HG02571 (cell line): Measurements from ENCODE around the gene LAG3.
A peak's percentile ranks its signal among the peaks of the same experiment; 100 is the strongest.

ENCODE experiments used
- ATAC-seq: cut with Tn5 transposase; IDR thresholded peaks from one replicate; pipeline ENCODE4 v1.9.1; 2021; ENCODE audit warnings: mild to moderate bottlenecking, moderate library complexity; ENCODE audit not compliant: unreplicated experiment

LAG3 gene

DNA sequence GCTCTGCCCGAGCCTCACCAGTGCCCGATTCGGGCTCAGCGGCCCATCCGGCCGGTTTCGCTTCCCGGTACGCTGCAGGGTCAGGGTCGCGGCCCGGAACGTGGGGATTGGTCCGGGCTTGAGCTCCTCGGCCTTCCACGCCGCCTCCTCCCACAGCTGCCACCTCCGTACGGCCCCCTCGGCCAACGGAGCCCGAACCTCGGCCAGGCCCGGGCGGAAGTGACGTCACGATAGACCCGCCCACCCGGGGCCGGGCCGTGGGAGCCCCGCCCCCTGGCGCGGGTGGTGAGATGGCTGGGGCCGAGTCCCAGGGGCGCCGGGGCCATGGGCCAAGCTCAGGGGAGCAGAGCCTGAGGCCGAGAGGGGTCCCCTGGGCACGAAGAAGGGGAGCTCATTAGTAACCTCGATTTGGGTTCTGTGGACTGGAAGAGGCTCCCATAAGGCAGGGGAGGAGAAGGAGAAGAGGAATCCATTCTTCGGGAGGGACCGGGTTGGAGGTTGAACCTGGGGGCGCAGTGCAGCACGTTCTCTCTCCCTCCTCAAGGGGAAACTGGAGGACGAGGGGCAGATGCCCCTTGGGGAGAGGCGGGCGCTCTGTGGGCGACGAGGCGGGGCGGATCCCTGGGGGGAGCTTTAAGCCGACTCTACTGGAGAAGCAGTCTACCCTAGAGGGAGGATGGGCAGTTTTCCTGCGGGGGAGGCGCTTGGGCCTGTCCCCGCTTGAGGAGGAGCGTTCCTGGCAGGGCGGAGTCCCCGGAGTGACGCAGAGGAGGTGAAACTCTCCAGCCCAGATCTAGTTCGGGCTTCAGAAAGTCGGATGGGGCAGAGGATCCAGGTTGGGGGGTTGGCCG, 19.2 kb upstream of the LAG3 start, which contains the start of gene MLF2:
MLF2 (minus strand) TSS at position 221 of the 851 bp plus-strand sequence. CDS start 807 bp downstream, outside the sequence.
- peak; percentile 92 for ATAC-seq

DNA sequence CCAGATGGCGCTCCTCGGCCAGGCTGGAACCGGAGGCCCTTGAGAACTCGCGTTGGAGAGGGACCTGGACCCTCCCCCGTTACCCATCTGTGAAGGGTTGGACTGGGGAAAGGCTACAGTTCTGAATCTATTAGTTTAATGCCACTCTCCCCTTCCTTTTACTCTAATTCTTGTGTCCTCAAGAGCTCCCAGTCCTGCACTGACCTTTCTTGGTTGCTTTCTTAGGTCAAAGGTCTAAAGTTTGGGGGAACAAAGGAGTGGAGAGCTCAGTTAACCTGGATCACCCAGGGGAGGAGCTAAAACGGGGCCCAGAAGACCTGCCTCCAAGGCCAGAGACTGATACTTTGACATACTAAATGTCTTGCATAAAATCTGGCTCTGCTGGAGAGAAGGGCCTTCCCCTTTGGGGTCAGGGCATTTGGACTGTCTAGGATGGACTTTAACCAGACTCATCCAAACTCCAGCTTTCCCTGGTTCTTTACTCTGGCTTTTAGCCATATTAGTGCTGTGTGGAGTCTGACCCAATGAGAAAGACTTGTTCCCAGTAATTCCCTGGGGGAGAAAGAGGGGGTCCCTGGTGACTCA, 18.5 kb upstream of the LAG3 start:
- no peak for ATAC-seq

DNA sequence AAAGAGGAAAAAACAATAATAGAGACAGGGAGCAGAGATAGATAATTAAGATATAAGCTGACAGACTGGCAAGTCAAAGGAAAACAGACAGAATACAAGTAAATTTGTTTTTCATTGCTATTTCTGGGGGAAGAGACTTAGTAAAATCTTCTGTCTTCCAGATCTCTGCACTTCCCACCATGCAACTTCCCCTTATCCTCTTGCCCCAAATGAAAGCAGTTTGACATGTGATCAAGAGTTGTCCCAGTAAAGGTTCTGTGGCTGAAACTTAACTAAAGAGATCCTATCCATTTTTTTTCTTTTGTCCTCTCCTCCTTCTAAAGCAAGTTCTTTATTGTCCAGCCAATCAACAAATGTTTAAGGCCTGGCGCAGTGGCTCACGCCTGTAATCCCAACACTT, 17.9 kb upstream of the LAG3 start:
- no peak for ATAC-seq

DNA sequence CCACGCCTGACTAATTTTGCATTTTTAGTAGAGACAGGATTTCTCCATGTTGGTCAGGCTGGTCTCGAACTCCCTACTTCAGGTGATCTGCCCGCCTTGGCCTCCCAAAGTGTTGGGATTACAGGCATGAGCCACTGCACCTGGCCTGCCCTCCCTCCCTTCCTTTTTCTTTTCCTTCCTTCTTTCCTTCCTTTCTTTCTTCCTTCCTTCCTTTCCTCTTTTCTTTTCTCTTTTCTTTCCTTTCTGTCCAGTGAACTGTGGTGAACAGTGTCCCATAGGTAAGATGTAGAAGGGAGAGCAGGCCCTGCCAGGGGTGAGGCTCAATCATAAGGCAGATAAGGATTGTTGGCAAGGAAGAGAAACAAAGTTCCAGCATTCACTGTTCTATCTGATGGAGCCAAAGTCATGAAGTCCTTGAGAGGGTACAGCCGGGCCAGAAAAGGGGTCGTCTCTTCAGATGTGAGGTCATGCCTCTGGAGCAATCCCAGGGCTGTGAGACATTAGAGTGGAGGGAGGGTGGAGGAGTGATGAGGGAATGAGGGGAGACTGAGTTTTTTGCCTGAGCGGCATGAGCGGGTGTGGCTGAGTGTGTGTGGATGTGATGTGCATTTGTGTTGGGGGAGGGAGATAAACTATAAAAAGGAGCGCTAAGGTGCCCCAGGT, 15.2 kb upstream of the LAG3 start:
- no peak for ATAC-seq

DNA sequence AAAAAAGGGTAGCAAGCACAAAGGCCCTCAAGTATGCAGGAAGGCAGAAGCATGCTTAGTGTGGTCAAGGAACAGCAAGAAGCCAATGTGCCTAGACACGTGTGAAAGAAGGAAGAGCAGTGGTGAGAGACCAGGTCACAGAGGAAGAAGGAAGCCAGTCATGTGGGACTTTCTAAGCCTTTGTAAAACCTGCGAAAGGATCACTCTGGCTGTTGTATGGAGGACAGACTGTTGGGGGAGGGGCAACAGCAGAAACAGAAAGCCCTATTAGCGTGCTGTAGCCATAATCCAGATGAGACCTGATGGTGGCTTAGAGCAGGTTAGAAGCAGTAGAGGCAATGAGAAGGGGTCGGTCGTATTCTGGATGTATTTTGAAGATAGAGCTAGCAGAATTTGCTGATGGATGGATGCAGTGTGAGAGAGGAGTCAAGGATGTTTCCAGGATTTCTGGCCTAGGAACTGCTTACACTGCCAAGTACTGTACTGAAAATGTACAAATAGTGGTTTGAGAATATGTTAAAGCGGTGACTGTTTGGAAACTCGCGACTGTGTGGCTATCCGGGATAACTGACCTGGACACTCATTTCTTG, 13.7 kb upstream of the LAG3 start:
- ATAC-seq, result no peak

DNA sequence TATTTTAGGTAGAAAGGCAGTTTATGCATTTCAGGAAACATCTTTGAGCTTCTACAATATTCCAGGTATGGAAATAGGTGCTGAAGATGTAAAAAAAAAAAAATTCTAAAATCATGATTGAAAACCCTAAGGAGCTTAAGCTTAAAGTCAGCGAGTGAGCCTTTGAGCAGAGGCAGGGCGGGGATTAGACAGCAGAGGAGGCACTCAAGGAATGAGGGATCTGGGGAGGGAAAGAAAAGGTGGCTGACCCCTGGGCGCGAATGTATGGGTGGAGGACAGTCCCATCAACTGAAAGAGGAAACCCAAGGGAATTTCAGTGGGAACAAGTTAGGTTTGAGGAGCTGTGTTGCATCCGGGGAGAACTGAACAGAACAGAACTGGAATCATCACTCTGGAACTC, 12.6 kb upstream of the LAG3 start:
- ATAC-seq, result no peak

DNA sequence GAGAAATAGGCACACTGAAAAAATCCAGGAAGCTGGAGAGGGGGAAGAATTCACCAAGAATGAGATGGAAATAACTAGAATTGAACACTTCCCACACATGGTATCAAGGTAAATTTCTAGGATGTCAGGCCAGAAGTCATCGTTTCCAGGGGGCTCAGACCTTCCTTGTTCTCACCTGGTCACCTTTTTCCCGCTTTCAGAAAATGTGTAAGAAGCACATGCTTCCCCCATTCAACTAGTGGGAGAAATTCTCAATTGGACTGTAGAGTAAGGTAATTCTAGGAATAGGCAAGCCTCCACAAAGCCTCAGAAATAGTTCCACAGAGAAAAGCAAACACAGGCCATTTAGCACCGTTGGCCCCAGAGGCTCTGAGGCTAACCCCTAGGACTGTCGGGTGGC, 8.9 kb upstream of the LAG3 start:
- no peak for ATAC-seq

DNA sequence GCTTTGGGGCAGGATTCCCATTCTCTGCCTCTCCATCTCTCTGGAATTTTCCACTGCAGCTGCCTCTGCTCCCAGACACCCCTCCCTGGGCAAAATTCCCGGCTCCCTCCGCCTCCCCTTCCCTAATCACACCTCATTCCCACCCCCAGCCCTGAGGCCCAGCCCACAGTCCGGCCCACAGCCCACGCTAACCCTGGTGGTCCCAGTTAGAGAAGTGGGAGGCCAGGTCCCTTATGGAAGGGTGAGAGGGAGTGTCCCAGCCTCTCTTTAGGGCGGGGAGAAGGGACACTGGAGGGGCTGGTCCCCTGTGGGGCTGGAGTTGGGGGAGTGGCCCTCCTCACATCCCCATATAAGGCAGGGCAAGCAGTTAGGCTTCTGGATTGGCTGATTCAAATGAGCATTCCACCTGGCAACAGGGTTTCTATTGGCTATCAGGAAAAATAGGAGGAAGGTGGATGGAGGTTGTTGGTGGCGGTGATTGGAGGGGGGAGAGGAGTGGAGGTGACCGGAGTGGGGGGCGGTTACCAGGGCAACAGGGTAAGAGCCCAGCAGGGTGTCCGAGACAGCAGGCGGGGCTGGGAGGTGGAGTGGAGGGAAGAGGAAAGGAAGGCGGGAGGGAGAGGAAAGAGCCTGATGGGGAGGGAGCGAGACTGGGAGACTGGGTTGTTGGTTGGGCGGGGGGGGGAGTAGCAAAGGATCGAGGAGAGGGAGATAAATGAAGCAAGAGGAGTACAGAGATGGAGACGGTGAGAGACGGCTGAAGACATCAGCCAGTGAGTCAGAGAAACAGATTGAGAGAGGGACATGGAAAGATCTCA, 8.1 kb upstream of the LAG3 start:
- ATAC-seq, result peak; percentile 73

DNA sequence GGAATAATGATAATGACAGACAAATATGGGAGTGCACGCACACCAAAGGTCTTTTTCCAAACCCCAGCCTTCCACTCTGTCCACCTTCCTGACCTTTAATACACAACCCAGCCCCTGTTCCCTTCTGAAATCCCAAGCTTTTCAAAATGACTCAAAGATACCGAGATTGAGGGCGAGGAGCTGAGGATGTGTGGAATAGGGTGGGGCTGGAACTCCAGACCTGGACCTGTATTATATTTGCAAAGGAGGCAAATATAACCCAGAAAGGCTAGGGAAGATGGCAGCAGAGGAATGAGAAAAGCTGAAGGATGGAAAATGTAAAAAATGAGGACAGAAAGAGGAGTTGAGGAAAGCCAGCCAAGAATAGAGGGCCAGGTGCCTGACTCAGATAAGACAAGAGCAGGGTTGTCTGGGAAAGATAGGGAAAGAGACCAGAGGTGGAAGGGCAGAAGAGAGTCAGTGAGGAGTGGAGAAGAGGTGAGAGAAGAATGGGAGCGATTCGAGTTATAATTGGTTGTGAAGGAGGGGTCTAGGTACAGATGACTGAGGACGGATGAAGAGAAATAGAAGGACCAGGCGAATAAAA, 7.2 kb upstream of the LAG3 start:
- no peak for ATAC-seq

DNA sequence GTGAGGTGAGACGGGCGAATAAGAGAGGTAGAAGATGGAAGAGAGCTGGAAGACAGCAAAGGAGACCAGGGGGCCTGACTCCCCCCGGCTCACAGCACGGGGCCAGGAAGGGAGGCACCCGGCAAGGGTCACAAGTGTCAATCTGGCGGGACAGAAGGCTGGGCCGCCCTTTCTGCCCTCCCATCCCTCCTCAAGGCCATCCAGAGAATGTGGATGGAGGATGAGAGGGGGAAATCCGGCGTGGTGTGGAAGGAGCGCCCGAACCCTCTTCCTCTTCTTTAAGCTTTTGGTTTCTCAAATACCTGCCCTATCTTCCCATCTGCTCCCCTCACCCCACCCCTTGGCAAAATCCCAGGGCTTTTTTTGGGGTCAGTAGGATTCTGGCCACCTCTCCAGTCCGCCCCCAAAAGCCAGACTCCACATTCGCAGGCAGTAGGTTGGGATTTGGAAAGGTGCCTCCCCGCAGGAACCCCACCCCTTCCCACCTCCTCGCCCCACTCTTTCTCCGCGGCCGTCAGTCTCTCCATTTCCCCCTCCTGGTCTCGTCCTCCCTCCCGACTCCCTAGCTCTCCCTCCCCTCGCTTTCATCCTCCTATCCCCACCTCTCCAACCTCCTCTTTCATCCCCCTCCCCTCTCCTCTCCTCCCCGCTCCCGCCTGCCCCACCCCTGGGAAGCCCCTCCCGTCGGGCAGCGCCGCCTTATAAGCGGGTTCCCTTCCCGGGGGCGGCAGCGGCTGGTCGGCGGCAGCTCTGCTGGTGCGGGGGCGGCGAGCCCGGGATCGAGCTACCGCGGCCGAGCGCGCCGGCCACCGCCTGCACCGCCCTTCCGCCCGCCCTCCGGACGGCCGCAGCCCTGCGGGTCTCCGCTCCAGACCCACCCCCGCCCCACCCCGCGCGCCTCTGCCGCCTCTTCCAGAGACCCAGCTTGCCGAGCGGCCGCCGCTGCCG, 6.4 kb upstream of the LAG3 start, which contains the start of gene PTMS:
PTMS (plus strand) TSS at position 730 of the 948 bp plus-strand sequence. CDS start 343 bp downstream, outside the sequence.
- peak; percentile 16 for ATAC-seq

DNA sequence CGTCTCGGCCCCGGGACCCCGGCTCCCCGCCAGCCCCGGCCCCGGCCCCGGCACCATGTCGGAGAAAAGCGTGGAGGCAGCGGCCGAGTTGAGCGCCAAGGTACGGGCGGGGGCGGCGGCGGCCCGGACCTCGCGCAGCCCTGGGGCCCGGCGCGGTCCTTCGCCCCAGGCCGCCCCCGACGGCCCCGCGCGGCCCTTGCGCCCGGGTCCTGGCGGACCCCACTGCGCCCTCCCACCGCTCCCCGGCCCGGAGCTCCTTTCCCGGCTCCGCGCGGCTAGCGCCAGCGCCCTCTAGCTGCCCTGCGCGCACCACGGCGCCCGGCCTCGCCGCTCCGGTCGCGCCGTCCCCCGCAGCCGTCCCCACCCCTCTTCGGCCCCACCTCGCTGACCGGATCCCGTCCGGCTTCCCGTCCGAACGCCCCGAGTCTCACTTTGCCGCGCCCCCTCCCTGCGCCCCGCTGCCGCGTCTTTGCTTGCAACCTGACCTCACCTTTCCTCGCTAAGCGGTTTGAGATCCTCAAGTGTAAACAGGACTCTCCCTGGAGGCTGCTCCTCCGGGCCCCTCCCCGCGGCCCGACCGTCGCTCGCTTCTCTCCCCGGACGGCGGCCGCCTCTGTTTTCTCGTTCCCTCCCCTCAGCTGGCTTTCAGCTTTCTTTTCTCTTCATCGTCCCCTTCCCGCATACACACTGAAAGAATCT, 5.5 kb upstream of the LAG3 start:
- peak; percentile 47 for ATAC-seq

DNA sequence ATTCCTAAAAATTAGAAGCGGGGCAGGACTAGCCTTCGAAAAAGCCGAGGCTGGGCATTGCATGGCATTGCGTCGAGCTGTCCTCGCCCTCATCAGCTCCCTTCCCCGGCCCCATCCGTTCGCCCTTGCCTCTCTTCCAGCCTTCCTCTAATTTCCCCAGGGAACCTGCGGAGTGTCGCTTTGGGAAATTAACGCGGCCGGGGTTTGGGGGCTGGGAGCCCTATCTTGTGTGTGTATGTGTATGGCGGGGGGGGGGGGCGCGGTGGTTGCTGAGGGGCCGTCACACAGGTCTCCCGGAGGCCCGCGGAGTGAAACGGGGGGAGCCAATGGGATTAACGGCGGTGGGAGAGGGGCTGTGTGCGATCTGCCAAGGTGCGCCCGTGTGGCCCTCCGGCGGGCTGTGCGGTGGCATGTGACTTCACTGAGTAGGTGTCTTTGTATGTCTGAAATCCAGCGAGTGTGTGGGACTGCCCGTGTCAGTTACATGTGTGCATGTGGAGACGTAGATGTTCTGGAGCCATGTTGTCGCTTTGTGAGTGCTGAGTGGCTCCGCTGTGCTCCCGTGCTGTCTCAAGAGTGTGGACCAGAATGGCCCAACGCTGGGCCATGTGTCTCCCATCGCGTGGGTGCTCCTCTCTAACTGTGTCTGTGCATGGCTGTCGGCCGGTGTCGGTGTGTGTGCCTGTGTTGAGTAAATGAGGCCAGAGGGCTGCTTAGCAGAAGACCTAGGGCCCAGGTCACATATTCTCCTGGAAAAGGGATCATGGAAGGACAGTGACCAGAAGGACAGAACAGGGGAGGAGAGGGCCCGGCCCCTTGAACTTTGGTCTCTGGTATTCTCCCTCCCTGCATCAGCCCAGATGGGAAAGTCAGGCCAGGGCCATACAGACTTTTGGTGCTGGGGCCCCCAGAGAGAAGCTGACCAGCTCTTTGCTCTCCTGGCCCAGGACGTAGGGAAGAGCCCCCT, 4.7 kb upstream of the LAG3 start:
- no peak for ATAC-seq

DNA sequence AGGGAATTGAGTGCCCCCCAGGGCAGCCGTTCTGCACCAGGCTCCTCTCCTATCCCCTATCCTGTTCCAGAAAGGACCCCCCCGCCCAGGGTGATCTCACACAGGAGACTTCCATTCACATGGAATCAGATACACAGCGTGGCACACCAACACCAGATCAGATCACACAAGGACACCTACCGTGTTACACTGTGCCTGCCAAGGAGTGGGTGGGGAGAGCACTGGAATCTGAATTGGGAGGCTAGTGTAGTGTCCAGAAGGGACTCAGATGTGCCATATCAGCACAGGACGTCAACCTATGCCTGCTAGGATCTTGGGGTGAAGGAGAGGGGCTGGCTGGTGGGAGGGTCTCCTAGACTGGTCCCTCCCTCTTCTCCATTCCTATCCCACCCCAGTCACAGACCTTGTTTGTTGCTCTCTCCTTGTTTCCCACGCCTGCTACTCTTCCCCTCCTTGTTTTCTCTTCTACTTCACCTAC, 3.8 kb upstream of the LAG3 start:
- ATAC-seq, result no peak

DNA sequence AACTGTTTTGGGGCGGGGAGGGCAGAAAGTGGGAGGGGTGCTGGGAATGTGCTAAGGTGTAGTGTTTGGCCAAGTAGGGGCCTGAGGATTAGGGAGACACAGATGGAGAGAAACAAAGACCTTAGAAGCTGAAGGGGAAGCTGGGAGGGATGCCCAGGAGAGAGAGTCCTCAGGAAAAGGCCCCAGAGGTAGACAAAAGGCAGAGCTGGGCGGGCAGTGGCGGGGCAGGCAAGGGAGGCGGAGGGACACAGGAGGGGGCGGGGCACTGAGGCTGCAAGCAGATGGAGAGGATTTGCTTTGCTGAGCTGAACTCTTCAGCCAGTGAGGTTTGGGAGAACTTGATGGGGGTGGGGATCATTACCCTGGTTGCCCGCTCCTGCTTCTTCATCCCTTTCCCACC, 3.3 kb upstream of the LAG3 start:
- no peak for ATAC-seq

DNA sequence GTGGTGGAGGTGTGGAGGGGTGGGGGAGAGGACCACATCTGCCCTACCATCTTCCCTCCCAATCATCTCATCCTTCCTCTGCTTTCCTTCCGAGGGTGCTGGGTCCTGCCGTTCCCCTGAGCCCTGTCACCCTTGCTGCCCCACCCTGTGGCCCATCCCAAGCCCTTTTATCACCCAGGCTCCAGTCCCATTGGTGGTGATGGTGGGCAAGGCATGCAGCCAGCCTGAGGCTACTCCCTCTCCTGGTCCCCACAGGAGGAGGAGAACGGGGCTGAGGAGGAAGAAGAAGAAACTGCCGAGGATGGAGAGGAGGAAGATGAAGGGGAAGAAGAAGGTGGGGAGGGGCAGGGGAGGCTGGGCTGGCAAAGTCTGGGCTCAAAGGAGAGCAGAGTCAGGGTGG, 2.7 kb upstream of the LAG3 start:
- no peak for ATAC-seq

DNA sequence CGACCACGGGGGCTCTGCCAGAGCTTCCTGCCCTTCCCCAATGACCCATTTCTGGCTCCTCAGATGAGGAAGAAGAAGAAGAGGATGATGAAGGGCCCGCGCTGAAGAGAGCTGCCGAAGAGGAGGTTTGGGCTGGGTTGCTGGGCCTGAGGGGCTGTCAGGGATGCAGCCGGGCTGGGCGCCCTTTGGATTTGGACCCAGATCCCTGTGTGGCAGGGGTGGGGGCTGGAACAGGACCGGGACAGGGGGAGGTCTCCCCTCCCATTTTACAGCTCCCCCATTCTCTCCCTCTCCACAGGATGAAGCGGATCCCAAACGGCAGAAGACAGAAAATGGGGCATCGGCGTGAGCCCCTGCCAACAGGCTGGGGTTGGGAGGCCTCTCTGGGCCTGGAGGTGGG, 2.2 kb upstream of the LAG3 start:
- no peak for ATAC-seq

DNA sequence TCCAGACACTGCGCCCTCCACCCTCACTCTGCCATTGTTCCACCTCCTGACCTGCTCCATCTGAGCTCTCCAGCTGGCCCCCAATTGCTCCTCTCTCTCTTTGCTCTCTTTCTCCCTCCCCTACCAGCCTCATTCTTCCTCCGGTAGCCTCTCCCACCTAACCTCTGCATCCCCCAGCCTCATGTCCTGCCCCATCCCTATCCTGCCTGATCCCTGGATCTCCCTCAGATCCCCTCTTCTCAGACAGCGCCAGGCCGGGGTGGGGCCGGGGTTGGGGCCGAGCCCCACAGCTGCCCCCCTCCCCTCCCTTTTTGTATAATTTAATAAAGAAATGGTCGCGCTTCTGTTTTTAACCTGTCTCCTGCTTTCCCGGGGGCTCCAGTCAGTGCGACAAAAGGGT, 1.7 kb upstream of the LAG3 start:
- no peak for ATAC-seq
